RCC 7860 (cell line): ENCODE results near the gene AWAT1.
"Not testable (repeated sequence)": the region's sequence is repeated elsewhere in the genome, so short reads cannot be mapped to it uniquely, and the experiment has no call there.

Experiments used
- DNase-seq: peaks from one replicate; pipeline ENCODE4 v3.0.0-alpha.2; 2015; ENCODE audit warnings: low spot score
- FAIRE-seq: peaks from 2 replicates; lab custom pipeline; 2012; peaks lifted over from hg19 to GRCh38; lab: Jason Lieb, UNC

The AWAT1 gene

DNA sequence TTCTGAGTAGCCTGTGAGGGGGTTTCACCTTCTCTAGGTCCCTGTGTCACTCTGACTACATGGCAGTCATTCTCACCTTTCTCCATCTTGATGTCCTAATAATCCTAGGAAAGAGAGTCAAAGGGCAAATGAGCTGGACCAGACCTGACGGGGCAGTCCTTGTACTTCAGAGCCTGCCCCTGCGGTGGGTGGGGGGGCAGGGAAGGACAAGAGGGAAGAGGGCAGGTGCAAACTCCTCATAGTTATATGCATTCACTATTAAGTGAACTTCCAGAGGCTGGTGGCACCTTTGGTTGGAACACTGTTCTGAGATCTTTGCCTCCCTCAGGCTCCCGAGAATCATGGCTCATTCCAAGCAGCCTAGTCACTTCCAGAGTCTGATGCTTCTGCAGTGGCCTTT lies at the start of gene AWAT1:
Gene AWAT1, plus strand, starts transcription at position 301 of the 400 bp plus-strand sequence. Its CDS starts 41 bp downstream, at position 342.
- no peak for FAIRE-seq
- DNase-seq: no peak

DNA sequence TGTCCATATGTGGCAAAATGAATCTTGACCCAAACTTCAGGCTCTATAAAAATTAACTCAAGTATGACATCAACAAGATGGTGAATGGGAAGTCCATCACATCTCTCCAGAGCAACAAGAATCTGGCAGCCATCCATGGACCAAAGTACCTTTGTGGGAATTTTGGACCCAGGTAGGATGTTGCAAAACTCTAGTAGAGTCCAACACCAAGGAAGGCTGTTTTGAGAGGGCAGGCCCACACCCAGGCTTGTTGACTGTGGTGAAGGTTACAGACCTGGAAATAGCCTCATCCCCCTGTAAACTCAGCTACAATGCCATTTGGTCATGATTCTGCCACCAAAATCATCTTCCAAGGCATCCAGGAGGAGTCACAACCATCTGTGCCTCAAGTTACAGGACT lies 44.2 kb upstream of the AWAT1 start:
- DNase-seq (no peak), FAIRE-seq (no peak)

DNA sequence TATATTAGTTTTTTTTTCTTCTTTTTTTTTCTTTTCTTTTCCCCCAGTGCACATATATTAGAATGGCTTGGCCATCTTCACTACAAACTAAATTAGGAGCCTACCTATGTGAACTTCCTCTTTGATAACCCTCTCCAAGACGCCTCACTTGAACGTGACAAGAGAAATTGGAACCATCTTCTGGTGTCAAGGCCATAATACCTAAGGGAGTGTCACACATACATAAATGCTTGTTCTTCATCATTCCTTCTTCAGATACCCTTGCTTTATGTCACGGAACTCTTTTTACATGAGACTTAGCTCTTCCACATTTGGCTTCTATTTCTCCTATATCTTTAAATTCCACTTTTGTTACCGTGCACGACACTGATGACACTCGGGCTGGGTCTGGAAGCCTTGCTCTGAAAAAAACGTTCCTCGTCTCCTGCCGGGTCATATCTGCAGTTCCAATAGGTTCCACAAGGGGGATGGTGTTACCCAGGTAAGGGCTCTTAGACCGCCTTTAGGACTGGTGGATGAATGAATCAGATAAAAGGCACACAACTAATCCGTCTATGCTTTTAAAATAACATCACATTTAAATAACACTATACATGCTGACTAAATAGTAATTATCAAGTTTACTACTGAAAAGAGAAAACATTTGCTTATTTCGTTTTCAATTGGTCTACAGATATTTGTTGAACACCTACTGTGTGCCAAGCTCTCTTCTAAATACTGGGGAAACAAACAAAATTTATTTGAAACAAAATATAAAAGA lies 37.3 kb upstream of the AWAT1 start:
- FAIRE-seq (peak; percentile 87), DNase-seq (peak; percentile 35)

DNA sequence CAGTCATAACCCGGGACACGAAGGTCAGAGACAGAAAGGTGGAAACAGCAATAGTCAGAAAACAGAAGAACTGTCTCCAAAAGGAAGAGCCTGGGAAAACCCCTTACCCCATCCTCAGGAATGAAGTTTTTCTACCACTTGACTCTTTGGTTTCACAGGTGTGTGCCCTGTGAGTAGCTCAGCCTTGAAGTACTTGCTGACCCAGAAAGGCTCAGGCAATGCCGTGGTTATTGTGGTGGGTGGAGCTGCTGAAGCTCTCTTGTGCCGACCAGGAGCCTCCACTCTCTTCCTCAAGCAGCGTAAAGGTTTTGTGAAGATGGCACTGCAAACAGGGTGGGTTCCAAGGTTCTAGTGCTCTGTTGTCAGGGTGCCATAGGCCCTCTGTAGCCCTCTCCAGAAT lies 32.7 kb upstream of the AWAT1 start:
- FAIRE-seq (no peak), DNase-seq (no peak)

DNA sequence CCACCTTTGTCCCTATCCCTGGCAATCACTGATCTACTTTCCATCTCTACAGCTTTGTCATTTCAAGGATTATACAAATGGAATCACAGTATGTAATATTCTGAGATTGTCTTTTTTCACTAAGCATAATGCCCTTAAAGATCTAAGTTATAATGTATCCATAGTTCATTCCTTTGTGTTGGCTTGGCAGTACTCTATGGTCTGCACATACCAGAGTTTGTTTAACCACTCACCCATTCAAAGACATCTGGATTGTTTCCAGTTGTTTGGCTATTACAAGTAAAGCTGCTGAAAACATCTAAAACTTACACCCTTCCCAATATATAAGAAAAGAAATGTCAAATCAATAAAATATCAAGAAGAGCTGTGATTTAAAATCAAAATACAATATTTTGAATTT lies 26.0 kb upstream of the AWAT1 start:
- FAIRE-seq: no peak
- no peak for DNase-seq

DNA sequence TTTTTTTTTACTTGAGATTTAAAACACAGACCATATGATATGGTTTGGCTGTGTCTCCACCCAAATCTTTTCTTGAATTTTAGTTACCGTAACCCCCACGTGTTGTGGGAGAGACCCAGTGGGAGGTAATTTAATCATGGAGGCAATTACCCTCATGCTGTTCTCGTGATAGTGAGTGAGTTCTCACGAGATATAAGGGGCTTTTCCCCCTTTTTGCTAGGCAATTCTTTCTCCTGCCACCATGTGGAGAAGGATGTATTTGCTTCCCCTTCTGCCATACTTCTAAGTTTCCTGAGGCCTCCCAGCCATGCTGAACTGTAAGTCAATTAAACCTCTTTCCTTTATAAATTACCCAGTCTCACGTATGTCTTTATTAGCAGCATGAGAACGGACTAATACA lies 24.9 kb upstream of the AWAT1 start:
- FAIRE-seq, DNase-seq: not testable (repeated sequence)

DNA sequence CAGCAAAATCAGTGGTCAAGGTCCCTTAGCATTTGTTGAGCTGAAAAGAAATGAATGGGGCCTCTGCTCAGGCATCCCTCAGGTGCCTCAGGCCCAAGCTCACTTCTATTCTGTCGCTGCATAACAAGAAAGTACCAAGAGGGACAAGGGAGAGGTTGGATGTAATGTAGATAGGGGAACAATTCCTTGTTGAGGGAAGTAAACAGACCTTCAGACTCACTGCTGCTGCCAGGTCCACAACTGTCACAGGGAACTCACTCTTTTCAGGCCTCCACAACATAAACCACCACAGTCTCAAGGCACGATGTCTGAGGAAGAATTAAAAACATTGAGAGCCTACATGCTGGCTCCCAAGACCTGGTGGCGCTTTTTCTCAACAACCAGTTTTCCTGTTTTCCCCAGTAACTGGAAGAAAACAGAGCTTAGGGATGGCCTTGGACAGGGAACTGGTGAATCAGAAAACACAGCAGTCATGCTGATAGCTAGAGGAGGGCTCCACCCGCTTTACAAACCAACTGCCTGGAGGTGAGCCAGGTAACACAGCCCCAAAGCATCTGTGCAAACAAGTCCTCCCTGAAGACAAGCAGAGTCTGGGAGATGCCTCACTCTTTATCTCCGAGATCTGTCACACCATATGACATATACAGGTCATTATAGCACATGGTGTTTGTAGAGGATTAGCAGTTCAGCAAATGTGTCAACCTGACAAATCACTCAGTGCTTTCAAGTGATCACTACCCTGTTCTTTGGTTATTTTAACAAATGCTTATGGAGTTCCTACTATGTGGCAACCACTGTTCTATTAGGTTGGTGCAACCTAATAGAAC lies 14.3 kb upstream of the AWAT1 start:
- no peak for FAIRE-seq
- DNase-seq: peak; percentile 3

DNA sequence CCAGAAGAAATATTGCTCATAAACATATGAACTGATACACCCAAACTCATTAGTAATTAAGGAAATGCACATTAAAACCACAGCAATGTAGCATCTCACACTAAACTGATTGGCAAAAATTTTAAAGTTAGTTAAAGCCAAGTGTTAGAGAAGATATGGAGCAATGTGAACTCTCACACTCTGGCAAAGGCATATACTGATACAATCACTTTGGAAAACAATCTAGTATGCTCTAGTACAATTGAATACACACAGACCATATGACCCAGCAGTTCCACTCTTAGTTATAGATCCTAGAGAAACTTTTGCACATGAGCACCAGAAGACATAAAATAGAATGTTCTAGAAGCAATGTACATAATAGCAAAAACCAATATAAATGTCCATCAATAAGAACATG lies 8.4 kb upstream of the AWAT1 start:
- FAIRE-seq (no peak), DNase-seq (no peak)

DNA sequence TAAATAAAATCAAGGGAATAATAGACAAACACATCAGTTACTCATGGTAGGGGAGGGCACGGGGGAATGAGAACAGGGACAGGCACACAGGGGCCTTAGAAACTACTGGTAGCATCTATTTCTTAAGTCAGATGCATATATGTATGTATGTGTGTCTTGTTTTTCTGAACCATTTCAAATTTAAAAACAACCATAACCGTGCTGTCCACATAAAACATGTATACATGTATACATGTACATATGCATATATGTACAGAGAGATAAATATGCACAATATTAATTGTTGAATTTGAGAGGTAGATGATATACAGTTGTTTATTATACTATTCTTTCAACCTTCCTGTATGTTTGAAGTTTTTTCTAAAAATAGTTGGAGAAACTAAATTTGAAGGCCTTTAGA lies 7.8 kb upstream of the AWAT1 start:
- DNase-seq (no peak), FAIRE-seq (no peak)

DNA sequence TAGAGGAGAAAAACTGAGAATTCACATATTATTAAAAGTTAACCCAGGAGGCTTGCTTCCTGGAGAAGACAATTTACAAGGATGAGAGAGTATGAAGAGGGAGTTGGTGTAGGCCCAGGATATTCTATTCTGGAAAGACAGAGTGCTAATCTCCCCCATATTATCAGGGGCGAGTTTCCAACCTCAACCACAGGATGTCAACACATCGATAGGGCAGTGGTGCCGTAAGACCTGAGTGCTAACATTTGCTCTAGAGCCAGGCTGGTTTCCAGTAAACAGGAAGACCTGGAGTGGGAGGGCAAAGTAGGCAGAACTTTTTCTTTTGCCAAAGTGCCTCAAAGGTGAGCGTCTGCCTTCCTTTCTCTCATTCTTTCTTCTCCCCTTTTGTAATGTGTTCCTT lies 2.8 kb upstream of the AWAT1 start:
- no peak for FAIRE-seq
- DNase-seq: no peak

DNA sequence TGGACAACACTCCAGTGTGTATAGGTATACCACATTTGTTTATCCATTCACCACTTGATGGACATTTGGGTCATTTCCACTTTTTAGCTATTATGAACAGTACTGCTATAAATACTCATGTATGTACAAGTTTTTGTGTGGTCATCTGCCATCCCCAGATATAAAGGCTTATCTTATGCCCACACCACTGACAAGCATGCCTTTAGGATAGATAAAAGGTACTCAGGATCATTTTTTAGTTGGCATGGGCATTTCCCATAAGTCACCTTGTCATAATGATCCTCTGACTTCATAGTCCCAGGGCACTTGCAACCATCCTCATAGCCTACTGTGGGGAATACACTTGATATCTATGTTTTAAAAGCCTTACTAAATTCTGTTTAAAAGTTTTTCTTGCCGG lies 6.3 kb downstream of the AWAT1 start:
- DNase-seq: no peak
- FAIRE-seq: no peak

DNA sequence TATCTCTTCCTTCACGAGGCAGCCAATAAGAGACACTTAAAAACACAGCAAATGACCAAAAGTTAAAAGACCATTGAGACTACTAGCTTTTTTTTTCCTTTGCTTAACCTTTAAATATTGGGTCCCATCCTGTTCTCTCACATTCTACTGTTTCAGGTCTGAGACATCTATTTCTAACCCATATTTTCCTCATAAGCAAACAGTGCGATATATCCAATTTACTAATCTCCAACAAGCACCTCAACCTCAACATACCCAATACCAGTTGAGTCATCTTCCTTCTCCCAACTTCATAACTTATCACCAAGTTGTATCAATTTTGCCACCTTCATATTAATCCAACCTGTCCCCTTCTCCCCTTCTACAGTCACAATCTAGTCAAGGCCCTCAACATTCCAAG lies 7.0 kb downstream of the AWAT1 start:
- no peak for FAIRE-seq
- no peak for DNase-seq

DNA sequence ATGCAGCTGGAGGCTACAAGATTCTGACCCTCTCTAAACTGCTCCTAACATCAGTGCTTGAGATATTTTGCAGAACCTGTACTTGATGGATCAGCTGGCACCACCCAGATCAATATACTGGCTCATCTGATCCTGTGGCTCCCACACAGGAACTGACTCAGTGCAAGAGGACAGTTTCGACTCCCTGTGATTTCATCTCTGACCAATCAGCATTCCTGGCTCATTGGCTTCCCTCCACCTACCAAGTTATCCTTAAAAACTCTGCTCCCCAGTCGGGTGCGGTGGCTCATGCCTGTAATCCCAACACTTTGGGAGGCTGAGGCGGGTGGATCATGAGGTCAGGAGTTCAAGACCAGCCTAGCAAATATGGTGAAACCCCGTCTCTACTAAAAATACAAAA lies 9.1 kb downstream of the AWAT1 start:
- not testable (repeated sequence) for DNase-seq, FAIRE-seq

DNA sequence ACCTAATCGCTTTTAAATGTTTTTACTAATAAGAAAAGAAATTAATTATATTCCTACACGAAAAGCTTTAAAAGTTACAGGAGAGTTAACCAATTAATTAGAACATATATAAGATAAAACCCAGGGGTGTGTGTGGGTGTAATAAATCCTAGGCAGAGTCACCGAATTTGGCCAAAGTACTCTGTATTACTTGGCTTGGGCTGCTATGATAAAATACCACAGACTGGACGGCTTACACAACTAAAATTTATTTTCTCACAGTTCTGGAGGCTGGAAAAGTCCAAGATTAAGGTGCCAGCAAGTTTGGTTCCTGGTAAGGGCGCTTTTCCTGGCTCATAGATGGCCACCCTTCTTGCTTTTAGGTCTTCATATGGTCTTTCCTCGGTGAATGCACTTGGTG lies 10.4 kb downstream of the AWAT1 start:
- DNase-seq (no peak), FAIRE-seq (no peak)

DNA sequence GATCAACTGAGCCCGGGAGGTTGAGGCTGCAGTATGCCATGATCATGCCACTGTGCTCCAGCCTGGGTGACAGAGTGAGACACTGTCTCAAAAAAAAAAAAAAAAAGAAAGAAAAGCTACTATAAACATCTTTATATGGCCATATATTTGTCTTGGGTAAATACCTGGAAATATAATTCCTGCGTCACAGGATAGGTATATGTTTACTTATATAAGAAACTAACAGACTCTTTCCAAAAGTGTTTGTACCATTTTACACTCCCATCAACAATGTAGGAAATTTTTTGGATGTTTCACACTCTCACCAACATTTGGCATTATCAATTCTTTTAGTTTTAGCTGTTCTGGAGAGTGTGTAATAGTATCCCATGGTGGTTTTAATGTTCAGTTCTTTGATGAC lies 12.8 kb downstream of the AWAT1 start:
- FAIRE-seq (no peak), DNase-seq (no peak)

DNA sequence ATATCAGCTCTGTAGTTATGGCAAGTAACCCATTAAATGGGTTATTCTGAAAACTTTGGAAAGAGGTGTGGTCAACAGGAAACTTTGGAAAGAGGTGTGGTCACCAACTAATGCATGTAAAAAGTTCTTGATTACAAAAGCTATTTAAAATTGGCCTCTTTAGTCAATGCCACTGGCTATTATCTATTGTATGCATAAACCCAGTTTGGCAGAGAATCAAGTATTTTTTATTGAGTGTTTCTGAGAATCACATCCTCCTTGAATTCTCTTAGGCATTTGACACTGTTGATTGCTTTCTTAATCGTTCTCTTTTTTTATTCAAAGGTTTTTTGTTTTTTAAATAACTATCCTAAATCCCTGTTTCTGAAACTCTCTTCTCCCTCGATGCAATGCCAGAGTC lies 18.0 kb downstream of the AWAT1 start:
- DNase-seq (no peak), FAIRE-seq (no peak)

DNA sequence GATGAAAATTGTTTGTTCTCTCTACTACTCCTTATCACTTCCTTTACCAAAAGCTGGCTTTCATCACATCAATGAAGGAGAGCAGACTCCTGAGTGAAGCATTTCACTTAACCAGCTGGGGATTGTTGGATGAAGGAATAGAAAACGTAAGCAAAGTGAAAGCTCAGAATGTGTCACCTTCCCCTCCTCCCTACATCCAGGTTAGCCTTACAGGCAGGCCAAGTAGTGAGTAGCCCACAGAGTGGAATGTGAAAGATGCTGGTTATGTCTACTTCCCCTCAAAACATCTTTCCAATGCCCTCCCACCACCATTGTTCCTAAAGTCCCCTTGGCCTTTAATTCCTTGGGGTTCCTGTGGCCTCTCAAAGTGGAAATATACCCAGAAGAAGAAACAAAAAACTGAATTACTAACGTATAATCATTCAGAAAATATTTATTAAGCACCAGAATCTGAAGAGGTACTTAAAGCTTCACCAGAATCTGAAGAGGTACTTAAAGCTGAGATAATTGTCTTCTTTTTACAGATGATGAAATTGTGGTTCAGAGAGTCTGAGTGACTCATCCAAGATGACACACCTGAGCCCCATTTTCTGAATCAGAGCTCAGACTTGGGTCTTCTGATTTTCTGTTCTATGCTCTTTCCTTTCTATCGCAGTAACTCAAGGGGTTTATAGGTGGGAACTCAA lies 19.1 kb downstream of the AWAT1 start:
- DNase-seq: peak; percentile 39
- peak; percentile 70 for FAIRE-seq

DNA sequence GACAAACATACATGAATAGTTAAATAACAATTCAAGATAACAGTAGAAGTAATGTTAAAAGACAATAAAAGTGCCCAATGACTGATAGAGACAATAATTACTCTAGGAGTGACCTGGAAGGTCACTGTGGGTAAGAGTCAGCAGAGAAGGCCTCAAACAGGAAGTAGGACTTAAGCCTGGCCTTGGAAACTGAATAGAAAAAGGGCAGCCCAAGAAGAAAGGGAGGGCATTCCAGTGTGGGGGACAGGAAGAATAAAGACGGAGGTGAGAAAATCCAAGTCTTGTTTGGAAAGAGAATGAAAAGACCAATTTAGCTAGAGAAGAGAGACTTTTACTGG lies 19.6 kb downstream of the AWAT1 start:
- DNase-seq (peak; percentile 39), FAIRE-seq (no peak)

DNA sequence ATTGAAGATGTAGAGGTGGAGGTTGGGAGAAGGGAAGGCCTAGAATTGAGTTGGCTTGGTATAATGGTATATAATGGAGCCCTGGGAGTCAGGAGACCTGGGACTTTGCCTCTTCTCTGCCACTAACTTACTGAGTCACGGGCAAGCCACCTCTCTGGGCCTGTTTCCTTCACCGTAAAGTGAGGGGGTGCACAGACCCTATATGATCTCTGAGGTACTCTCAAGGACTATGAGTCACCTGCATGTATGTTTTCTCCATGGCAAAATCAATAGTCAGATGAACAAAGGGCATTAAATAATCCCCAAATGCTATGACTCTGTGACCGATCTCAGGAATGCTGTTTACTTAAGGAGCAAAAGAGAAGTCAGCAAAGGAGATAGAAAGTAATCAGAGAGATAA lies 20.5 kb downstream of the AWAT1 start:
- DNase-seq: no peak
- no peak for FAIRE-seq

DNA sequence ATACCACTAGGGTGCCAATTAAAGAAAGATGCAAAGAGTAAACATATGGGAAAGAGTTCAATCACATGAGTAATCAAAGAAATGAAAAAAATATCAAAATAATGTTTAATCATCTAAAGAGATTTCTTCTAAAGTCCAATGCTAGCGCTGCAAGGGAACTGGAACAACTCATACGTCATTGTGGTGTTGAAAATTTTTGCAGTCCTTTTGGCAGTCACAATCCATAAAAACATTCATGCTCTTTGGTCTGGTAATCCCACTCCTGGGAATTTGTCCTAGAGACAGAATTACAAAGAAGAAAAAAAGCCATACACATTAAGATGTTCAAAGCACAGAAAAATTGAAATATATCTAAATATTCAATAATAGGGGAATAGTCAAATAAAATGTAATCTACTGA lies 21.0 kb downstream of the AWAT1 start:
- FAIRE-seq (peak; percentile 33), DNase-seq (no peak)

DNA sequence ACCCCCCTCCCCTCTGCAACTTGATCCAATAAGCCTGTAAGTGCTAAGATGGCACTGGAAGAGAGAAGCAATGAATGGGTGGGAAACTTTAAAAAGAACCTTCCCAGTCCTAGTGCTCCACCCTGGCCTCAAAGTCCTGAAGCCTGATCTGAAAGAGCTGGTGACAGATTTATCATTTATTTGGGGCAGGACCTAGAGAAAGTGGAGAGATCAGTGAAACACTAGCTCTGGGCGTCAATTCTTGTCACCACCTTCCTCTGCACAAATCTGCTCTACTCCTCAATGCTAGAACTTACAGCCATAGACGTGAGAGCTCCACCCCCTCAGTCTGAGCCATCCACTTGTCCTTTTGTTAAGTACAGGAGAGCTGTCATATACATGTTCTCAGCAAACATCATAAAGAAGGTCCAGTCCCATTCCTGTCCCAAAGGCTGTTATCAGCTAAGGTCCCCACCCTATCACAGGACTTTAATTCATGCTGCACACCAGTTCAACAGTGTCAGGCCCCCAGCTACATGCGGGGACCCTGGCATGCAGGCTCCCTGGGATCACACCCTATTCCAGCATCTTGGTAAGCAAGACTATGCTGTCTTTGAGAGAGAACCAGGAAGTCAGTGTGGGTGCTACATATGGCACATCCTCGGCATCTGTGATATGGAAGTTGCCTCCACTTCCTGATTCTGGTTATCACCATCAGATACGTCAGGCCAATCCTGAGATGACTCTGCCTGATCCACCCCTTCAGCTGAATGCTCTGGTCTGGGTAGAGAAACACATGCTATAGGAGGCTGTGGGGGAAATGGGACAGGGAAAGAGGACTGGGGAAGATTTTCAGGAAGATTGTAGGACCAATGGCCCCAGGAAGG lies 23.2 kb downstream of the AWAT1 start:
- no peak for DNase-seq

More for the DNA sequence above, 23.2 kb downstream of the AWAT1 start:
- FAIRE-seq: no peak
